GM12892 (cell line): ENCODE measurements around the gene TTPAL.

Experiments used
- POLR2A ChIP-seq: IDR thresholded peaks from 2 replicates; pipeline ENCODE4 v1.6.1; 2011; ENCODE audit warnings: low read depth, low read length, control low read depth
- POLR2AphosphoS5 ChIP-seq: IDR thresholded peaks from 2 replicates; pipeline ENCODE4 v1.6.1; 2011; ENCODE audit warnings: low read depth, low read length, control low read depth
- TAF1 ChIP-seq: IDR thresholded peaks from 2 replicates; pipeline ENCODE4 v1.6.1; 2011; ENCODE audit warnings: low read depth, mild to moderate bottlenecking, control low read depth, low read length, borderline replicate concordance

DNA sequence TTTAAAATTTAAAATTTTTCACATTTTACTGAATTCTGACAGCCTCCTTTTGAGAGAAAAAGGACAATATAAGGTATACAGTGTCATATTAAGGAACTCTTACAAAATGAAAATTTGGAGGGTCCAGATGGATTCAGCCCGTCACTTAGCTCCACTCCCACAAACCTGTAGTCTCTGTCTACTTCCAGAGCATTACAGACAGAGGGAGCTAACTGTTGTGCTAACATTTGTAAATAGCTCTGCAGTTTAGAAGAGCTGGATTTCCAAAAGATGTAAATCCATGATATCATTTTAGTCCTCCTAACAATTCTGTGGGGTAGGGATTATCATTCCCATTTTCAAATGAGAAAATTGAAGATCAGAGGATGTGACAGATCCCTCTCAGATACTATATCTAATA lies 62.3 kb downstream of the TTPAL start:
- TF ChIP-seq POLR2A, result no peak
- no peak for TF ChIP-seq POLR2AphosphoS5
- TF ChIP-seq TAF1, result no peak
